ENCODE results near the gene ECM2. TPM values are rescaled to one million over a fixed set of nuclear protein-coding genes. Genes with fewer than 3 reads are reported as not detected.

The ECM2 gene
- total and polyA plus RNA-seq, 2 of the 13 experiments (the other 11 are each of a cell fraction or from before 2014, with no cell fraction given), result 0.37 TPM; not detected in 1

- Histone ChIP-seq H3K27ac (ENCODE audit: extremely low read length, insufficient read depth, low read length) (no peak overlapping the region), H3K9me3 (ENCODE audit: low read length) (no peaks in the 10 kb centered on the region), H3K27me3 (ENCODE audit: control insufficient read depth in 1 of 2, insufficient read depth in 2 of 2, low read length in 2 of 2) (no peaks in the 10 kb centered on the region), H3K9ac (ENCODE audit: insufficient read depth, low read depth, low read length) (no peak overlapping the region), H3K4me3 (replicated peaks in 1 of 3; ENCODE audit: insufficient read depth in 1 of 3, low read depth in 2 of 3, low read length in 3 of 3) (no peak overlapping the region), H3K4me2 (ENCODE audit: low read depth, low read length) (no peak overlapping the region), H3K36me3 (replicated peaks in 1 of 2; ENCODE audit: control insufficient read depth in 1 of 2, insufficient read depth in 2 of 2, low read length in 2 of 2) (no peaks in the 10 kb centered on the region), H3K4me1 (ENCODE audit: insufficient read depth, low read length) (no peaks in the 10 kb centered on the region), H4K20me1 (ENCODE audit: insufficient read depth, low read length) (no peaks in the 10 kb centered on the region), H3K79me2 (ENCODE audit: insufficient read depth, low read length) (no peaks in the 10 kb centered on the region), H2AFZ (ENCODE audit: low read length) (no peak overlapping the region)
- CTCF ChIA-PET (ENCODE audit: low intra/inter-chr PET ratio, low total read pairs), result no interaction called here
- intact Hi-C loops (cut with micrococcal nuclease; ENCODE audit: unreplicated experiment), result no loop called here
- in situ Hi-C loops (cut with HindIII; ENCODE audit: extremely low pct_ligation_motif_present, low pct_unique_long_range_greater_than_20kb), result no loop called here
- ATAC-seq, result no peak
- 95% methylated on average over 22 of the region's 33 CpGs for WGBS (ENCODE audit: low lambda C conversion rate)
- POLR2A ChIA-PET, result no interaction called here
- DNase-seq (ENCODE audit: low spot score), result no peak
- FAIRE-seq, result no peak
- no TSS peak for BruUV-seq (replicated peaks)
- TF ChIP-seq ZNF326 (CRISPR knock-in tag; IDR thresholded peaks at IDR 0.05; ENCODE audit: borderline replicate concordance), result no peak
- TF ChIP-seq EEA1 (CRISPR knock-in tag; IDR thresholded peaks at IDR 0.05; ENCODE audit: borderline replicate concordance), result no peak
- TF ChIP-seq SRSF9 (IDR thresholded peaks at IDR 0.05; ENCODE audit: borderline replicate concordance, insufficient read depth, low read depth, low read length, poor library complexity, severe bottlenecking), result no peak
- no peak for TF ChIP-seq USF2 (IDR thresholded peaks at IDR 0.05; ENCODE audit: low read depth, low read length)
- no peak for TF ChIP-seq USF2 (CRISPR knock-in tag; IDR thresholded peaks at IDR 0.05; ENCODE audit: borderline replicate concordance)
- TF ChIP-seq, protein P1, sequence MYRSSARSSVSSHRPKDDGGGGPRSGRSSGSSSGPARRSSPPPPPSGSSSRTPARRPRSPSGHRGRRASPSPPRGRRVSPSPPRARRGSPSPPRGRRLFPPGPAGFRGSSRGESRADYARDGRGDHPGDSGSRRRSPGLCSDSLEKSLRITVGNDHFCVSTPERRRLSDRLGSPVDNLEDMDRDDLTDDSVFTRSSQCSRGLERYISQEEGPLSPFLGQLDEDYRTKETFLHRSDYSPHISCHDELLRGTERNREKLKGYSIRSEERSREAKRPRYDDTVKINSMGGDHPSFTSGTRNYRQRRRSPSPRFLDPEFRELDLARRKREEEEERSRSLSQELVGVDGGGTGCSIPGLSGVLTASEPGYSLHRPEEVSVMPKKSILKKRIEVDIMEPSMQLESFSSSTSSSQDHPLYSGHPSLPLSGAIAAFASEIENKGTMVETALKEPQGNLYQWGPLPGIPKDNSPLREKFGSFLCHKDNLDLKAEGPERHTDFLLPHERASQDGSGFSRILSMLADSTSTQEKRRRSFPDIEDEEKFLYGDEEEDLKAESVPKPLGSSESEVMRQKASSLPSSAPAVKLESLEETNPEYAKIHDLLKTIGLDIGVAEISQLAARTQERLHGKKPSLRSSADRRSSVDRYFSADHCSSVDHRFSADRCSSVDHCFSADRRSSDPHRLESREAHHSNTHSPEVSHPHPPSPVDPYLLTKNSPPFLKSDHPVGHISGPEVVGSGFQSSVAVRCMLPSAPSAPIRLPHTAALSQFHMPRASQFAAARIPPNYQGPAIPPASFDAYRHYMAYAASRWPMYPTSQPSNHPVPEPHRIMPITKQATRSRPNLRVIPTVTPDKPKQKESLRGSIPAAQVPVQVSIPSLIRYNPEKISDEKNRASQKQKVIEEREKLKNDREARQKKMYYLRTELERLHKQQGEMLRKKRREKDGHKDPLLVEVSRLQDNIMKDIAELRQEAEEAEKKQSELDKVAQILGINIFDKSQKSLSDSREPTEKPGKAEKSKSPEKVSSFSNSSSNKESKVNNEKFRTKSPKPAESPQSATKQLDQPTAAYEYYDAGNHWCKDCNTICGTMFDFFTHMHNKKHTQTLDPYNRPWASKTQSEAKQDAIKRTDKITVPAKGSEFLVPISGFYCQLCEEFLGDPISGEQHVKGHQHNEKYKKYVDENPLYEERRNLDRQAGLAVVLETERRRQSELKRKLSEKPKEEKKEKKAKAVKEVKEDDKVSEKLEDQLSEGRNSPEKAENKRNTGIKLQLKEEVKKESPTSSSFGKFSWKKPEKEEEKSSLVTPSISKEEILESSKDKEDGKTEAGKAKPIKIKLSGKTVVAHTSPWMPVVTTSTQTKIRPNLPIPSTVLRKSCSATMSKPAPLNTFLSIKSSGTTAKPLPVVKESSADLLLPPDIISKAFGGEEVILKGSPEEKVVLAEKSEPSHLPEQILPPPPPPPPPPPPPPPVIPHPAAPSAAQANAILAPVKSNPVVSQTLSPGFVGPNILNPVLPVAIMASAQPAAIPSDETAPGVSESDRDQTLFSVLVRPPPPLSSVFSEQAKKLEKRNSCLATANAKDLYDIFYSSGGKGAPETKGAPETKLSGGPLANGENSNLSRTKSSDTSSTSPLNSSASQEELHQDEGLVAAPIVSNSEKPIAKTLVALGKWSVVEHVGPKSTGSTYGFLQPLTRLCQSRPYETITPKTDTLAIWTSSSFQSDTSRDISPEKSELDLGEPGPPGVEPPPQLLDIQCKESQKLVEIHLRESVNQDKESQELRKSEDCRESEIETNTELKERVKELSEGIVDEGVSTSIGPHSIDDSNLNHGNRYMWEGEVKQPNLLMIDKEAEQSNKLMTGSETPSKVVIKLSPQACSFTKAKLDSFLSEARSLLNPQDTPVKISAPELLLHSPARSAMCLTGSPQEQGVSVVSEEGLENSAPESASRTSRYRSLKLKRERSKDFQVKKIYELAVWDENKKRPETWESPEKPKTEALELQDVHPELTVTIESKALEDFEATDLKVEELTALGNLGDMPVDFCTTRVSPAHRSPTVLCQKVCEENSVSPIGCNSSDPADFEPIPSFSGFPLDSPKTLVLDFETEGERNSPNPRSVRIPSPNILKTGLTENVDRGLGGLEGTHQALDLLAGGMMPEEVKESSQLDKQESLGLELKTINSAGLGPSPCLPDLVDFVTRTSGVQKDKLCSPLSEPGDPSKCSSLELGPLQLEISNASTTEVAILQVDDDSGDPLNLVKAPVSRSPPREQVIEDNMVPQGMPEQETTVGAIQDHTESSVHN (CRISPR knock-in tag; IDR thresholded peaks at IDR 0.05), result no peak
- TF ChIP-seq FOXK2 (IDR thresholded peaks at IDR 0.05), result no peak
- TF ChIP-seq, protein P2, sequence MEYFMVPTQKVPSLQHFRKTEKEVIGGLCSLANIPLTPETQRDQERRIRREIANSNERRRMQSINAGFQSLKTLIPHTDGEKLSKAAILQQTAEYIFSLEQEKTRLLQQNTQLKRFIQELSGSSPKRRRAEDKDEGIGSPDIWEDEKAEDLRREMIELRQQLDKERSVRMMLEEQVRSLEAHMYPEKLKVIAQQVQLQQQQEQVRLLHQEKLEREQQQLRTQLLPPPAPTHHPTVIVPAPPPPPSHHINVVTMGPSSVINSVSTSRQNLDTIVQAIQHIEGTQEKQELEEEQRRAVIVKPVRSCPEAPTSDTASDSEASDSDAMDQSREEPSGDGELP (IDR thresholded peaks at IDR 0.05; ENCODE audit: borderline replicate concordance, low read depth), result no peak
Observed at GRCh38 chr9:92545002-92545510, 9.3 kb upstream of the ECM2 start.

Data from HepG2 (cell line).